NCI-H748 (cell line): Measurements from ENCODE around the gene GJD3.

Experiments
- DNase-seq: peaks from one replicate; lab custom pipeline; 2025; ENCODE audit not compliant: unreplicated experiment; lab: John Stamatoyannopoulos, UW

Gene GJD3

DNA sequence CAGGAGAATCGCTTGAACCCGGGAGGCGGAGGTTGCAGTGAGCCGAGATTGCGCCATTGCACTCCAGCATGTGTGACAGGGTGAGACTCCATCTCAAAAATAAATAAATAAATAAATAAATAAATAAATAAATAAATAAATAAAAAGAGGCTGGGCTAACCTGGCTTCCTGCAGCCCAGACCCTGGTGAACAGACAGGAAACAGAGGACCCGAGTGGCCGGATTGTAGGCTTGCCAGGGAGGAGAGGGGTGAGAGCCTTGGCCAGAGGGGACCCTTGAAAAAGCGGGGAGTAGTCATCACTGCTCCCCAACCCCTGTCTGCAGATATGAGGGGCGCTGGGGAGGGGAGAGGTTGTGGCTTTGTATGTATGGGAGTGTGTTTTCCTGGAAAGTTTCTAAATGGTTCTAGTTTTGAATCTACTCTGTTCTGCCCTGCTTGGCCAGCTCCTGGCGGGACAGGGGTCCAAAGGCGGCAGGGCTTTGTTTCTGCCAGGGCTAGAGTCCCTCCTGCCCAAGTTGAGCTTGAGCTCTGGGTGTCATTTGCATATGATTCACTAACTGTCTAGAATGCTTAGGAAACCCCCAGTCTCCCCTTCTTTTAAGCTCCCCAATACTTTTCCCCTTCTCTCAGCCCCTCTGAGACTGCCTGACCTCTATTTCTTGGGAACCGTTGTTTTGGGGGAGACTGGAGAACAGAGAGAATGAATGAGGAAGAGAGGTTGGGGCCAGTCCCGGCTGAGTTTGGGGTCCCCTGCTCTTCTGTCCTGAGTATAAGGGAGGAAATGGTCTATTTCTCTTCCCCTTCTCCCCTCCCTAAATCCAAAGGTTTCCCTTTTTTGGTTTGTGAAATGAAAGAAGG lies 39.2 kb downstream of the GJD3 start:
- no peak for DNase-seq

DNA sequence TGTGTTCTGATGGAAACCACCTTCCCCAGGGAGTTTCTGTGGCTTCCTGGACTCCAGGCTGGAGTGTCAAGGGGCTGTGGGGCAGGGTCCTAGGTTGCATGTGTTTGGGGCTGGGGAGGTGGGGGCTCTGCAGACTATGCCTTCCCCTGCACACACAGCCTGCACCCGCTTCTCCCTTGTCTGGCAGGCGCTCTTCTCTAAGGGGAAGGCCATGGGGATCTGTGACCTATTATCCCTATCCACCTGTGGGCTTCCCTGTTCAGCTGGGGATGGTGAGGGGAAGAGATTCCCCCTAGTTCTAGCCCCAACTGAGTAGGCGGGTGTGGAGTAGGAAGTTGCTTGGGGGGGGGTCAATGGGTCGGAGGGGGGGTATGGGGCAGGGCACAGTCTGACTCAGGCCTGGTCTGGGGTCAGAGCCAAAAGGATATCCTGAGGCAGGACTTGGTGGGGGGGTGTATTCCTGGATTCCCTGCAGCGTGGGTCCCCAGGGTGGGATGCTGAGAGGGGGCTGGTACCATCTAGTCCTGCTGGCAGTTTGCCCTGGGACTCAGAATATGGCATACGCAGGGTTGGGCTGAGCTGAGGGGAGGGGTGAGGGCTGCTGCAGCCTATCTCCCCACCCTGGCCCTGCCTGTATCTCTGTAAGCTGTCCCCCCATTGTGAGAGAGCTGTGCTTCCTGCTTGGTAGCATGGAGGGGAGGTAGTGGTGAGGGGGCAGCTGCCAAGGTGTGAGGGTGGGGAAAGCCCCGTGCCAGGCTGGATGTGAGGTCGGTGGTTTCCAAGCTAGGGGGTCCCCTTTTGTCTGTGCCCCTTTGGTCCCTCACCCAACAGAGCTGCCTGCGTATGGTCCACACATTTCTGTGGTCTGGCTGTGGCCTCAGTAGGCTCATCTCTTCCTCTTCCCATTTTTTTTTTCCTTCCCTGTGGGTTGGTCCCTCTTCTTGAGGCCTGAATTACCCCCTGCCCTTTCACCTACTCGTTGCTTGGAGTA lies 40.9 kb downstream of the GJD3 start:
- DNase-seq = no peak

DNA sequence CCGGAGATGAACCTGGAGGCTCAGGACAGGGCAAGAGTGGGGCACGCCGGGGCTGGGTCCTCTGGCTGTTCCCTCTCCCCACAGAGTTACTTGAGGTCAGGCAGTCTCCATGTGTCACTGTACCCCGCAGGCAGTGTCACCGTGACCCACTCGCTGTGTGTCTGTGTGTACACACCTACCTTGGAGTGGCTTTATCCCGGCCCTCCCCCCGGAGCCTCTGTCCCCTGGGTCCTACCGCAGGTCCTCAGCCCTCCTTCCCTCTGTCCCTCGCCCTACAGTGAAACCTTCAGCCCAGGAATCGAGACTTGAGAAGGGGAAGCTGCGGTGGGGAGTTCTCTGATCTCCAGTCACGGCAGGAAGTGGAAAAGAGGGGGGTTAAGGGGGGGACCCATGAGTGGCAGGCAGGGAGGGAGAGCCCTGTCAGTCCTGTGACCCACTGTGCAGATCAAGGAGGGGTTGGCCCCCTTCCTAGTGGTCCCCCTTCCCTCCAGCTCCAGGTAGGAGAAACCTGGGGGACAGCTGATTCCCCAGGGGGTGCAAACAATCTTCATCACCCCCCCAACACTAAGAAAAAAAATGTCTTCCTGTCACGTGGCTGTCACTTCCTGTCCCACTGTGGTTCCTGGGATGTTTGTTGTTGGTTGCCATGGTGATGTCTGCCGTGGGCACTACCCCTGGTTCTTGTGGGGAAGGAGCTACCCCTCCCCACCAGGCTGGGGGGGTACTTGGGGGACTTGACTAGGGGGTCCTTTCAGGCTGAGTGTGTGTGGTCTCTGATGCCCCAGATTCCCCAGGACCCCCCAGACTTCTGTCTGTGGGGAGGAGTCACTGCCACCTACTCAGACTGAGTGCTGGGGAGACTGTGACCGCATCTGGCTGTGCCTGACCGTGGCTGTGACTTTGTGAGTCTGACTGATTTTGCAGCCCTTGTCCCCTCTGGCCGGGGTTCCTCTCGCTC lies 41.9 kb downstream of the GJD3 start:
- DNase-seq = peak; percentile 61

DNA sequence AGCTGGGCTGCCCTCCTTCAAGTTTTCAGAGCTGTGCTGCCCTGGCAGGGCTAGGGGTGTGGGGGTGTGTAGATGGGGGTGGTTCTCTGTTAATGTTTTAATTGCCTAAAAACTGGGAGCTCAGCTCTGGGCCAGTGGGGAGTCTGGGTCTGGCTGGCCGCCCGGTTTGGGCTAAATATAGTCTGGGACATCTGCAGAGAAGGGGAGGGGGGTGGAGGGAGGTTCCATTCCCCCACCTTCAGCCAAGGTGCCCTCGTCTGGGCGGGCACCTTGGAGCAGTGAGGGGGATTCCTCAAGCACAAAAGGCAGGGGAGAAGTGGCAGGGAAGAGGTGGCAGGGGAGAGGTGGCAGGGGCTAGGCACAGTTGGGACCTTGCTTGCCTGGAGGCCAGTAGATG lies 42.6 kb downstream of the GJD3 start:
- DNase-seq = no peak

DNA sequence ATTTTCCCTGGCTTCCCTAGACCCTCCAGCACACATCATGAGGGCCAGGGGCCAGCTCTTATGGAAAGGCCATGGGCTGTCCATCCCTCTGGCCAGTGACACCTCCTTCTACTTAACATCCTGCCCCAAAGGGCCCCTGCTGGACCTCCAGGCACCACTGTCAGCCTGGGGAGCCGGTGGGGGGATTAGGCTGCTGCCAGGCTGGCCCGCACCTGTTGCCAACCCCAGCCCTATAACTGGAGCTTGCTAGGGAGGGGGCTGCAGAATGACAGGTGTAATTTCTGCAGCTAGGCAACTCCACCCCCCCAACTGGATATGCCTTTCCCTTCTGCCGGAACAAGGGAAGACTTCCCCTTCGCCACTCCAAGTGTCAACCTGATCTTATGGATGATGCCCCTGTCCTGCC lies 43.0 kb downstream of the GJD3 start:
- DNase-seq = no peak

DNA sequence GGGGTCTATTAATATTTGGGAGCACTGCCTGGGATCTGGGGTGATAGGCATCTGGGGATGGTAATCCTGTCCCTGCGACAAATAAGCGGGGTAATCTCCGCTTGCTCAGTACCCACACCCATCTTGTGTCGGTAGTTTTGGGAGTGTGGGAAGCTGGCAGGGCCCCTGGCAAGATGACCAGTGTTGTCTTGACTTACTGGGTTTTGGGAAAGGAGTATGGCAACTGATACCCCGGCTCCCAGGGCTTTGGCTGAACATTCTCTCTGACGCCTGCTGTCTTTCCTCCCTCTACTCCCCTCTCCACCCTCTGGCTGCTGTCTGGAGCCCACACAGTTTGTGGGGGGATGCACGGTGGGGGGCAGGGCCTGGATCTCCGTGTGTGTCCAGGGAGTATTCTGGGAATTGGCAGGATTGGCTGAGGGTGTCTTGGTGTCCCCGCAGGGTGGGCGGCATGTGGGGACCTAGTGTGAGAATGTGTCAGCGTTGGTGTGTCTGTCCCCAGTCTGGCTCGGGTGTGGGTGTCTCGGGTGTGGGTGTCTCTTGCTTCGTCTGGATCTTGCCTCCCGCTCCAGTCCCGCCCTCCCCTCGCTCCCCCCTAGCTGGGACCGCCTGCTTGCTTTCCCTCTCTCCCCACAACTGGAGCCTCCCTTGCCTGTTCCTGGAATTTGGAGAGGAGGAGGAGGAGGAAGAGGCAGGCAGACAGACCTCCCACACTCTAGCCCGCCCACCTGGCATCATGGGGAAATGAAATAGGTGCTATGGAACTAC lies 43.6 kb downstream of the GJD3 start:
- DNase-seq = no peak

DNA sequence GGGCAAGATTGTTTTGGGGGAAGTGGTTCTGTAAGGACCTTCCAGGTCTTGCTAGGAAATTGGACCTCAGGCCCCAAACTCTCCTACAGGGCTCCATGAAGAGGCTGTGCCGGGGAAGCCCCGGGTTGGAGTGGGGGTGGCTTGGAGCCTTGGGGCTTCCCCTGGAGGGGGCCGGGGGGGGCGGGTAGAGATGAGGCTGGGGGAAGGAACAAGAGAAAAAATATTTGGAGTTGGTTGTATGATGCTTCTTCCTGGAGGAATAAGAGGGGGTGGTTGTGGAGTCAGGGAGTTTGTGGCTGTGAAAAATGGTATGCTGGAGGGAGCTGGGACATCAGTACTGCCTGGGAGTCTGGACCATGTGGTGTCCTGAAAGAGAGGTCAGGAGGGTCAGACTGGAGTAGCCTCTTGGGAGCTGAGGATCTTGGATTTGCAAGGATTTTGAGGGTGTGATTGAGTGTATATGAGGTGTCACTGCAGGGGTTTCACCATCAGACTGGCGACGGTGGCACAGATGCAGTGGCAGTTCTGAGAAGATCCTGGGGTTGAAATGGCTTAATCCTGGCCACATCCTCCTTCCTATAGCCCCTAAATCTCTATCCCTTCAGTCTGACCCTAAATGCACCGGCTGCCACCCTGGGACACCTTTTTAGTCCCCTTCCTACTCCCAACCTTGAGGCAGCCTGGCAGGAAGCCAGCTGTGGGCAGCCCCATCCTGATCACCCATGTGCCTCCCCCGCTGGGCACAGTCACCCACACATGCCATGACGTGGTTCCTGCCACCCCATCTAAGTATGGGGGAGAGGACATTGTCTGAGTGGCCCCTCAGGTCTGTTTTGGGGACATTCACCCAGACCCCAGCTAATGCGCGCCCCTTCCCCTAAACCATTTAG lies 44.6 kb downstream of the GJD3 start:
- DNase-seq = no peak

DNA sequence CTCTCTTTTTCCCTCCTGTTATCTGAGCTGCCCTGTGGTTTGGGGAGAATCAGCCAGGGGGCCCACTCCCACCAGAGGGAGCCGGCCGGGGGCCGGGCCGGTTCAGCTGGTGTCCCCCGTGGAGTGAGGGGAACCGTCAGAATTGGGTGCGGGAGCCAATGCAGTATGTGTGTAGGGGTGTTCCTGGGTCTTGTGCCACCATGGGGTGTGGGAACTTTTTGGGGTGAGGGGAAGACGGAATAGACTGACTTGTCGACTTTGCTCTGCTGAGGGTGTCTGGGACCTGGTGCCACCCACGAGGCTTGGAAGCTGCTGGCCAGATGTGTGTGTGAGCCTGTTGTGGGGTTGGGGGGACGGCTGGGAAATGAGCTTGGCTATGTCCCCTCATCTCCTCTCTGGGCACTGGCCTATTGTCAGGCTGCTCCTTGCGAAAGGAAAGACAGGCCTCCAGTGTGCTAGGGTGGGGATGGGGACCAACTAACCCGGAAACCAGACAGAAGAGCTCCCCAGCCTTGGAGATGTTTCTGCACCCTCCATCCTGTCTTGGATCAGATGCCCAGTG lies 45.6 kb downstream of the GJD3 start:
- DNase-seq = no peak

DNA sequence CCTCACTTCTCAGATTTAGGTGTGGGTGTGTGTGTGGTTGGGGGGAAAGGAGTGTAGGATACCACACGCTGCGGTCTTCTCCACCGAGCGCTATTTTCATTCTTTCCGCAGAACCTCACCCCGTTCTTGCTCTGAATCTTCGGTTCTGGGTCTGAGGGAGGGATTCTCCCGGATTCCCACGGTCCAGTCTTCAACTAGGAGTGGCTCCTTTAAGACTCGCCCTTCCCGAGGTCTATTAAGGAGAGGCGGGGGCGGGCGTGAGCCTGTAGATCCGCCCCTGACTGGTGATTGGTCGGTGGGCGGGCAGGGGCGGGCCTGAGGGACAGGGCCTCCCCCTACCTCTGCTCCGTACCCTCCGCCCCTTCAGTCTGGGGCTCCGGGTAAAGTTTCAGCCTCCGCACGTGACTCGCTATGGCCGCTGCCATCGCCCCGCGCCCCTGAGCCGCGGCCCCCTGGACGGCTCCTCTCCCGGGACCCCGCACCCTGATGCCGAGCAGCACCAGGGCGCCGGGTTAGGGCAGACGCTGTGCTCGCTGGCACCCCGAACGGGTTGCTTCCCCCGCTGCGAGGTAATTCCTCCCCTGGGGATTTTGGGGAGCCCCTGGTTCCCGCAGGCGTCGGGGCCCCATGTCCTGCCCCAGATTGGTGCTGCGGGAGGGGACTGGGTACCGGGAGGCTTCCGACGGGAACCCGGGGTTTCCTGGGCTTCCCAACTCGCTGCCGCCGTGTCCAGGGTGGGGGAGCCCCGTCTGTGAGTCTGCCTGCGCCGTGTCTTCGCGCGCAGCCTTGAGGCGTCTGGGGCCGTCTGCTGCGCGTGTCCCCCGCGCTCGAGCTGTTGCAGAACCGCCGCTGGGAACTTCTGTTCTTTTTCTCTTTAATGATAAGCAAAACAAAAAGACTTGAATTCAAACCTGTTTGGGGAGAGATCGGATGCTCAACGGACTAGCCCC lies 46.4 kb downstream of the GJD3 start:
- peak; percentile 94 for DNase-seq

DNA sequence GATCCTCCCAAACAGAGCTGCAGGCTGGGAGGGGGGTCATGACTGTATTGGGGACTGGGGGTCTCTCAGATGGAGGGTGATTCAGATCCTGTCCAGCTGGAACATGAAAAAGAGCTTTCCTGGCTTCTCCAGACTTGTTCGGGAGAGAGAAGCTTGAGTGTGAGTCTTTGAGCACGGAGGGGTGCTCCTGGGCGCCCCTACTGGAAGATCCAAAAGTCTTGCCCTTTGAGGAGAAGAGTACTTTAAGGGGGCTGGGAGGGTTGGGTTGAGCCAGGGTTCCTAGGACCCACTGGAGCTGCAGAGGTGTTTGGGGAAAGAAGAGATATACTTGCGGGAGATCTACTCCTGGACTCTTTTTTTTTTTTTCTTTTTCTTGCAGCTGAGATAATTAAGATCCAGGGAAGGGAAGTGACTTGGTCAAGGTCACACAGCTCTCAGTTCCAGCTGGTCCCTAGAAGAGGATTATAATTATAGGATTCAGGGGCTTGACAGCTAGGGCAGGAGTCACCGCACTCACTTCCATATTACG lies 47.1 kb downstream of the GJD3 start:
- DNase-seq = peak; percentile 35

DNA sequence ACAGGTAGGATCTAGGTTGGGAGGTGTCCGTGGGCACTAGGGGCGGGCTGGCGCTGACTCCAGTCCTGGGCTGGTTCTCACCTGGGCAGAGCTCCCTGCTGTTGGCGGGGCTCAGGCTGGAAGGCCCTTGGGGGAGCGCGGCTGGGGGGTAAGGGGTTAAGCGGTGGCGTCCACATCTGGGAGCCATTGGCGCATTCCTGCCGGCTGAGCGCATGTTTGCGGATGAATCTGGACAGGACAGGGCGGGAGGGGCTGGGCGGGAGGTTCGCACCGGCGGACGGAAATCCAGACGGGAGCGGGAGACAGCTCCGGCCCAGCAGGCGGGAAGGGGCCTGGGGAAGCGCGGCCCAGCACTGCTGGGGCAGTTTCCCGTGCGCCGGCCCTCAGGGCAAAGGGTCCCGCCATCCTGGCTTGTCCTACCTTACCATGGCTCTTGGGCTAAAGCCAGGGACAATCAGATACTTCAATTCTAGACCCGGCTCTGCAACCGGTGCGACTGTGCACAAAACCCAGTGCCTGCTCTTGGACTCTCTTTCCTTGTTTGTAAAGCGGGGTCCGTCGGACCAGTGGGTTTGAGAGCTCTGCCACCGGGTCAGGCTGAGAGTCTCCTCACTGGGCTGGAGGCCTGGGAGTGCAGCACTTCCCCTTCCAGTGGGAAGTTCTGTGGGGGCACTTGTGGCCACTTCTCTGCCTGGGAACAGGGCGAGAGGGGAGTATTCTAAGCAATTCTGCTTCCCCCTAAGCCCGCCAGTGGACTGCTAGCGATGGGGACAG lies 47.8 kb downstream of the GJD3 start:
- peak; percentile 43 for DNase-seq

DNA sequence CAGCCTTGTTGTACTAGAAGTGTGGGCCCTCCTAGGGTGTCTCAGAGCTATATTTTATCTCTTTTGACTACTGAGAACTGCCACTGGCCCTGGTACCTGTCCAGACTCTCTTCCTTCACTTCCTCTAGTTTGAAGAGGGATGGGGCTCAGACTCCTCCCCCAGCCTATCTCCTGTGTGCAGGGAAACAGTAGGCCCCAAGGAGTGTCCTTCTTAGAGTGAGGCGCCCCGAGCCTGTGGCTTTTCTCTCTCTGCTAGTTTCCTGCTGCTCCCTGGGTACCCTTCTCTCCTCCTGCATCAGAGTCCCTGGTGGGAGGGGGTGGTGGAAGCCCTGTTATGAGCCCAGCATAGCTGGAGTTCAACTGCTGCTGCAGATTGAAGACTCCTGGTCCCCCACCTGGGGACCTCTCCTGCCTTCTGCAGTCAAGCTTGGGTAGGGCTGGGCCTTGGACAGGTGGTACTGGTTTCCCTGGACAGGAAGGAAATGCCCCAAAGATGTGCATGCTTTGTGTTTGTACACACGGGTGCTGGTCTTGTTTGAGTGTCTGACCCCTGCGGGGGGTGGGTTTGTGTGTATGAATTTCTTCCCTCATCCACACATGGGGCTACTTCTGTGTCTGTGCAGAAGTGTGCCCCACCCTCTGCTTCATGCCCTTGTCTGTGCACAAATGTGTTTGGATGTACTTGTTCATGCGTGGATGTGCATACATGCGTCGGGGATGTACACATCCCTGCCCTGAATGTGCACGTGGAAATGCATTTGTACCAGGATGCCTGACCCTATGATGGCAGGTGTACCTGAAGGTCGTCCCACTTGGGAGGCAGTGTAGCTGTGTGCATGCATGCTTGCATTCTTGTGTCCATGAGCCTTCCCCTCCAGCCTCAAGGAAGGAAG lies 48.6 kb downstream of the GJD3 start:
- DNase-seq = no peak

DNA sequence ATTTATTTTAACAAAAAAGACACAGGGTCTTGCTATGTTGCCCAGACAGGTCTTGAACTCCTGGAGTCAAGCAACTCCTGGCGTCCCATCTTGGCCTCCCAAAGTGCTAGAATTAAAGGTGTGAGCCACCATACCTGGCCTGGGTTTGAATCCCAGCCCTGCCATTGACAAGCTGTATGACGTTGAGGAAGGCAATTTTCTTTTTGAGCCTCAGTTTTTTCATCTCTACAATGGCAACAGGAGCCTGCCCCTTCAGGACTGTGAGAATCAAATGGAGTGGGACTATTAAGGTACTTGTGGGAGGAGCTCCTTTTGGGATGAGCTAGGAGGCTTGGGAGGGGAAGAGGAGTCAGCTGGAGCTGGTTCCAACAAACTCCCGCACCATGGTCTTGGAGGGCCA lies 49.3 kb downstream of the GJD3 start:
- DNase-seq = no peak

DNA sequence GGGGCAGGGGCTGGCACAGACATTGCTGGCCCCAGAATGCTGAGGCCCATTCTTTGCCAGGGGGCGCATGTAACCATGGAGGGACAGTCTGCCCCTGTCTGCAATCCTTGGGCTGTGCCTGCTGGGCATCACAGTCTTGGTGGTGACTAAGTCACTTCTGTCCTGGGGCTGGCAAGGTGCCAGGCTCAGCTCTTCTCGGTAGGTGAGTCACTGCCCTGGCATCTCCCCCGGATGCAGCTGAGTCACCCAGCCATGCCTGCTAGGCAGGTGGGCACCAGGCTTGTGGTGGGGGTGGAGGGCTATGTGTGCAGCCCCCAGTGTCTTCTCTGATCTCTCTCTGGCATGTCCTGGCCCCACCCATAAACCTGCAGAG lies 50.0 kb downstream of the GJD3 start:
- DNase-seq = peak; percentile 51

DNA sequence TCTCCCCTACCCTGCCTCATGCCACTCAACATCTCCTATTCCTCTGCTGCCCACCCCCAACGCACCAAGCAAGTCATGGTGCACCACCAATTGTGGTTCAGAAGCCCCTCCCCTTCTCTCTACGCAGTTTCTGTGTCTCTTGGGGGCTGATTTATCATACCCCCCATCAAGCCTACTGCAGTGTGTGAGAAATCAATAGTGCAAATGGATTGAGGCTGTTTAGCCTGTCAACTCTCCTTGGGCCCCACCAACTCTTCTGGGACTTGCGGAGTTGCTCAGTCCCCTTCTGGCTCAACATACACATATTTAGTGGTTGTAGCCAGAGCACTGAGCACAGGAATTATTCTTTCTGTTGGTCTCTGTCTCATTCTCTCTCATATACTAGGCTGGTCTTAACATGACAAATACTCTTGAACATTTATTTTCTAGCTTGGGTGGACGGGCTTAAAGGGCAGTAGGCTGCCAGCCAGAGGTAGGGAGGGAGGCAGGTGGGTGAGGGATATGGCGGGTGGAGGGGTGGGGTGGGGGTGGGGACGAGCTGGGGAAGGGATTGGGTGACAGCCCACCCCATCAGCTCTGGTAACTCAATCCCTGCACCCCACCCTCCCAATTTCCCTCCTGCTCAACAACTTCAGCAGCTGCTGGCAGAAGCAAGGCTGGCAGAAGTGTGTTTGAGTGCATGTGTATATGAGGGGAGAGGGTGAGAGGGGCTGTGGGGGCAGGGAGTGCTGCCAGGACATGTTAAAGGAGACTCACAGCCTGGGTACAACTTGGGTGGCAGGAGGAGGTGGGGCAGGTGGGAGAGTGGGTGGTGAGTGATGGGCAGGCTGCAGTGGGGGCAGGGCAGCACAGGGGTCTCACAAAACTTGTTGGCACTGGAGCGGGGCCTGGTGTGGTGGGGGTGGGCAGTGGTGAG lies 50.6 kb downstream of the GJD3 start:
- DNase-seq = no peak
